GM21381 (cell line): Measurements from ENCODE around the gene TMCC3.

Source experiments
- ATAC-seq: cut with Tn5 transposase; IDR thresholded peaks from one replicate; pipeline ENCODE4 v1.9.1; 2021; ENCODE audit warnings: mild to moderate bottlenecking, moderate library complexity; ENCODE audit not compliant: unreplicated experiment

The TMCC3 gene

DNA sequence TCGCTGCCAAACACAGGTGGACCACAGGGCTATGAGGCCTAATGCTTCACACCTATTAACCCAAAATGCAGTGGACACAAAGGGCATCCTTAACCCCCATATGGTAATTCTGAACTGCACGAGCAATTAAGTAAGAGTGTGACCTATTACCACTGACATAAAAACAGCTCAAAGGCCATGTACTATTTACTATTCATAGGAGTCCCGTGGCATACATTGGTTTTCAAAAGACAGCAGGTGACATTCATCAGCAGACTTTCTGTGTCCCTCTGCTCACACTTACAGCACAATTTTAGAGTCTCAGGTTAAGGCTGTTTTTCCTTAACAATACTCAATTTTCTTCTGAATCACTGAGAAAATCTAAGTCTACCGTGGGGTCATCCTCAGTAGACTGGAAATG, 23.1 kb upstream of the TMCC3 start:
- no peak for ATAC-seq

DNA sequence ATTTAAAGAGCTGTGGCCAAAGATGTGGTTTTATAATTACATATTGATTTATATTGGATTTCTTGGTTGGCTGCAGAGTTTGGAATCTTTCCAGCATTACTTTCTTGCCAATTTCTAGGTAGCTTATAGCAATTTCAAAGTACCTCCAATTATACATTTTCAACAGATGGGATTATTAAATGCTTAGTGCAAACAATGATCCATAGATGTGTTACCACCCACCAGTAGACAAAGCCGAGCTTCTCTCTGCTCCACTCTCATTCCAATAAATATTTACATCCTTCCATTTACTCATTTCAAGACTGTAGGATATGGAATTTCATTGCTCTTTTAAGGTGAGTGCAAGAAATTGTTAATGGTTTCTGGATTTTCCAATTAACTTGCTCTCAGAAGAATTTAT, 21.6 kb upstream of the TMCC3 start:
- no peak for ATAC-seq

DNA sequence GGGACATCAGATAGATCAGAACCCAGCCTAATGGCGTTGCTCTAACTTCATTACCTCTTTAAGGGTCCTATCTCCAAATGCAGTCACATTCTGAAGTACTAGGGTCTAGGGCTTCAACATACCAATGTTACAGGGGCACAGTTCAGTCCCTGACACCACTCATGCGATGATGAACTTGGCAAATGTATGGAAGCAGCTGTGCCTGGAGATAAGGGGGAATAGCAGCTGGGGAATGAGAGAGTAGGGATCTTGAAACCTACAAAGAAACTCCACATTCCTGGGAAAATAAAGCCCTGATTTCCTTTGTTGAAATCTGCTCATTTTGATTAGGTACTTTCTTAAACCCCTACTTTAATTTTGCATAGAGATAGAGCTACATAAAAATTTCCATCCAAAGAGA, 20.5 kb upstream of the TMCC3 start:
- ATAC-seq, result no peak

DNA sequence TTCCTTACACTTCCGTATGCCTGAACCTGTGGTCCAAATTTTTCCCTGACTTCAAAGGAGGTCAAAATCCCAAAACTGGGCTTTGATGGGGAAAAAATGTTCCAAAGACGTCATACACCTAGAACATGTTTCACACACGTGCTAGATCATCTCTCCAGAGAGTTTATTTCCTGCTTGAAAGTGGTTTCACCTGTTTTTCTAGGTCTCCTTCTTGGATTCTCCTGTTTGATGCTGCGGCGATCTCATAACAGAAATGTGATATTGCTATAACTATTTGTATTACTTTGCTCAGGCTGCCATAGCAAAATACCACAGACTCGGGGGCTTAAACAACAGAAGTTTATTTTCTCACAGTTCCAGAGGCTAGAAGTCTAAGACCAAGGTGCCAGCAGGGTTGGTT, 19.7 kb upstream of the TMCC3 start:
- no peak for ATAC-seq

DNA sequence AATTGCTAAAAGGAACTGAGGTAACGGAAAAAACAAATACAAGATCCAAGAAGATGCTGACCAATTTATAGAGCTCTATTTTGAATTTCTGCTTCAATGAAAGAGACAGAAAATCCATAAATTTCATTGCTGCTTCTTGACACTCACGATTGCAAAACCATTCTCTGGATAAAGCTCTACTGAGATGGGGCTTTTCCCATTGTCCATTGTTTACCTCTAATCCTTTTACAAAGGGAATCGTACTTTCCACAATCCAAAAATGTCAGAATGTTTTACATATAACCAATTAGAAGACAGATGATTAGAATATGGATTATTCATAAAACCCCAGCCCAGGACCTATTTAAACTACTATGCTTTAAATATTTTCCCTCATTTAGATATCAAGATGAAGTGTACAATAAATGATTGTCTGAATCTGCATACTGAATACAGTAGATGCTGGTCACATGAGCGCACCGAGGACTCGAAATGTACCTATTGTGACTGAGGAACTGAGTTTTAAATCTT, 16.7 kb upstream of the TMCC3 start:
- ATAC-seq, result no peak

DNA sequence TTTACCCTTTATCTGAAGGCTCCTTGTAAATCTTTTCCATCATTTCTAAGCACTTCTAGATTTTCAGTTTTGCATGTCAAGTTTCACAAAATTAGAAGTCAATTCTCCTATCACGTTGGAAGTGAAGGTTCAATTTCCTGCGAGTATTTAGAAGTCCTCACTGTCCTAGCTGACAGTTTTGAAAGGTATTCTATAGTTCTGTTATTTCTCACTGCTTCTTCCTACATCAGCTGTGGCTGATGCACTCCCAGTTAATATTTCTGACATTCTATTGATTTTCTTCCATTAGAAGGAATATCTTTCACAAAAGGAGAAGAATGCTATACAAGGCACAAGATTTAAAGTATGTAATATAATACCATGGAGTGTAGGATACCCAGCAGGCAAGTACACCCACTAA, 15.8 kb upstream of the TMCC3 start:
- no peak for ATAC-seq

DNA sequence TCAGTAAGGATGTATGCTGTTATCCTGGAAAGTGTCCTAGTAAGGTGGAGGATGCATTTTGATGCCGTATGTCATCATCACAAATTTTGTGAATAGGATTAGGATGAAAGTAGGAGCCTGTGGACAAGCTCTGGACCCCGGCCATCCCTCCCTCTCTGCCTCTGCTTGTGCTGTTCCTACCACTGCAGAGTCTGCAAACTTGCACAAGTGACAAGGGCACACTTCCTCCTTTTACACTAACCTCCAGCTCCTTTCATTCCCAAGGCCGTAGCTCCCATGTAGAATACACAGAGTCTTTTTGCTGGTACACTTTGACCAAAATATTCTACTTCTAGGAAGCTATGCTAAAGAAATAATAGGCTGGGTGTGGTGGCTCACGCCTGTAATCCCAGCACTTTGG, 13.3 kb upstream of the TMCC3 start:
- no peak for ATAC-seq

DNA sequence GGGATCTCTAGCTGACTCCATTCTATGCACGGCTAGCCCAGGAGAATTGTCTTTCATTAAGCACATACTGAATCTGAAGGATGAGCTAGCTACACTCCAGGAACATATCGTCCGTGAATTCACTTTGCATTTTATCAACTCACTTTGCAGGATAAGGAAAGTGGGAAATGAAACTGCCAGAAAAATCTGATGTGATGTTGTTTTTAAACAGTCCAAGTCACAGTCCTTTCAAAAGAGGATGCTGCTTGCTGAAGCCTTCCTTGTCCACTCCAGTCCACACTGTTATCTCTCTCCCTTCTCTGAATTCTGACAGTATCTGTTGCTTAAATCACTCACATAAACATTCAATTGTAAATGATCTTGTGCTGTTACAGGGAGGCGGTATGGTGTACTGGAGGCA, 12.7 kb upstream of the TMCC3 start:
- ATAC-seq, result no peak

DNA sequence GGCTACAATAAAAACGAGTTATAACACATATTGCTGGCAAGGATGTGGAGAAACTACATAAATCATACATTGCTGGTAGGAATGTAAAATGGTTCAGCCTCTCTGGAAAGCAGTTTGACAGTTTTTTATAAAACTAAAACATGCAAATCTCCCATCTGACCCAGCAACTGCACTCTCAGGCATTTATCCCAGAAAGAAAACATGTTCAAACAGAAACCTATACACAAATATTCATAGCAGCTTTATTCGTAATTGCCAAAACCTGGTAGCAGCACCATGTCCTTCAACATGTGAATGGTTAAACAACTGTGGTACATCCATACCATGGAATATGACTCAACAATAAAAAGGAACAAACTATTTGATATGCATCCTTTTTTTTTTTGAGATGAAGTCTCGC, 10.1 kb upstream of the TMCC3 start:
- ATAC-seq, result no peak

DNA sequence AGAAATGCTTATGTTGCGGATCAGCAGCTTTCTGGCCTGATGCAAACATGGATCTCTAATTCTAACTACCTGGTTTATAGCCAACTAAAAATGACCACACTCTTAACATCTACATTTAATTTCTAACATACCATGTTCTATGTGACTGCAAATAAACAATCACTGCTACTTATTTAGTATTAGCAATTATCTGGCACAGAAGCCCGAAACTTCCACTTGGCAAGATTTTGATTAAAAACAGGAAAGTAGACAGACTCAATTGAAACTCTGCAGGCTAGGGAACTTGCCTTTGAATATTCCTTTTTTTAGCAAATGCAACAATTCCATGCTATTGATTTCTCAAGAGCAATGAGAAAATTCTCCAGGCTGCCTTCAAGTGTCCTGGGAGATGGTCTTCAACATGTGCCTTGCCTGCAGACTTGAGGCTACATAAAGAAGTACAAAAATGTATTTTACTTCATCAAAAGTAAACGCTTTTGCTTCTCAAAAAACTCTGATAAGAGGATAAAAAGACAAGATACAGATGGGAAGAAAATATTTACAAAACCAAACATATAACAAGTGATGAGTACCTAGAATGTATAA, 9.1 kb upstream of the TMCC3 start:
- ATAC-seq, result no peak

DNA sequence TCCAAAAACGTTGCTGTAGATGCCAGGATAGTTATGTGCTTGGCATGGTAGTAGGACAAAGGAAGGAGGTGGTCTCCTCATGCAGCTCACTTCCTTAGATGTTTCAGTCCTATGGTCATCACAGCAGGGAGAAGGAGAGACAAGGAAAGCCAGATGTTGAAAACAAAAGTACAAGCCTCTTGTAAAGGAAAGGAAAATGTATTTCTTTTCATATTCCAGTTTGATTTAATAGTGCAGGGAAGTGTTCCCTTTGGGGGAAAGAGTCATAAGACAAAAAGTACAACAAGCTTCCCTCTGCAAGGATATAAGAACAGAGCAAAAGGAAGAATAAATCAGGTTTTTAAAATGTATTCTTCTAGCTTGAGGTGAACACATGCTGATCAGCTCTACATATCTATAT, 8.6 kb upstream of the TMCC3 start:
- ATAC-seq, result no peak

DNA sequence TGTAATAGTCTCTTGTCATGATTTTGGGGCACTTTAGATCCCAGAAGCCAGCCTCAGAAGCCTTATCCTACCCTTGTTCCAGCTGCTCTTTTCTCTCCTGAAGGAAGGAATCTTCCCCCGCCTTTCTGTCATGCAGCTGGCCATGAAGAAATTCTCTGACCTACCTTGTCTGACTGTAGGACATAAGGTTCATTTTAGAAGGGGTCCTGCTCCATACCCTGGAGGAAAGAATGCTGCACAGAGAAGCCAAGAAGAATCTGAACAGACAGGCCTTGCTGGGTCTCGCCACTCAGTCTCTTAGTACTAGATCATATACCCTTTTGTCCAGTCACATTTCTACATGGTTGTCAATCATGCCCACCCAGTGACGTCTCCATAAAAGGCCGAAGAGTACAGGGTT, 6.2 kb upstream of the TMCC3 start:
- ATAC-seq, result no peak

DNA sequence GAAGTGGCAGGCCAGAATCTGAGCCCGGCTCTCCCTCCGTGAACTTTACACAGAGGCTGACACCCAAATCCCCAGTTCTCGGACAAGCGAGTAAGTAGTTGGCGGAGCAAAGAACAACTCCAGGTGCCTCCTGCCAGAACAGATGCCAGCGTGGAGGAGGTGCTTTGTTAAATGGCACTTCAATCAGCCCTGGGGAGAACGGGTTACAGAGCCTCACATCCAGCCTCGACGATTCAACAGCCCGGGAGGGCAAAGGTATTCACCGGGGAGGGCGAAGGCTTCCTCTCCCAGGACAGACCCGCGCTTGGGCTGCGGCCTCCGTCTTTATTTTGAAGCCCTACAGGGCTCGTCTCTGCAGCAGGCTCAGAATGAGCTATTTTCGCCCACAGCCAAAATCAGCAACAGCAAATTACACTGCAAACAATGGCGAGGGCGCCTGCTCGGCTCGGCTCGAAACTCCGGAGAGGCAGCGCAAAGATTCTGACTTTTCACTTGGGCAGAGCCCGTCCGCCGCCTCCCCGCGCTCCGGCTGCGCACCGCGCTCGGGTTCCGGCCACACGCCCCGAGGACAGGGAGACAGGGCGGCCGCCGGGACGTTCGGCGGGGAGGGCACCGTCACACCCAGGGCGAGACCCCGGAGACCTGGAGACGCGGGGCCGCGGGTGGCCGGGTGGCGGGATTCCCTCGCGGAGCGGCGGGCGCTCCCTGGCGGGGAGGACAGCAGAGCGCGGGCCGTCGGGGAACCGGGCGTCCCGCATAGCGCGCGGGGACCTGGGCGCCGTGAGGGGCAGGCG, 811 bp downstream of the TMCC3 start:
- peak; percentile 48 for ATAC-seq

DNA sequence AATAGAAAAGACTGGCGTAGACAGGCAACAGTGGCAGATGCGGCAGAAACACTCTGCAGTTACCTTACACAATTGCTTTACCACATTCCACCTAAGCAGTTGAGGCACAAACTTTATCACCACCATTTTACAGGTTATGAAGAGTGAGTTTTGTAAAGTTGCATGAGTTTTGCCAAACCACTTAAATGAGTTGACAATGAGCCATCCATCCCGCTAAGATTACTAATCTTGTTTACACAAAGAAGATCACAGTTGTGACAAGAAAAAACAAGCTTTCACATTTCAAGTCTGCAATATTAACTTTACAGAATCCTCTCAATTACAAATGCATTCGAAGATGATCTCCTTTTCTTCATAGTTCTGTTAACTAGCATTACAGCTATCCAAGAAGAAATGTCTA, 1.8 kb downstream of the TMCC3 start:
- no peak for ATAC-seq

DNA sequence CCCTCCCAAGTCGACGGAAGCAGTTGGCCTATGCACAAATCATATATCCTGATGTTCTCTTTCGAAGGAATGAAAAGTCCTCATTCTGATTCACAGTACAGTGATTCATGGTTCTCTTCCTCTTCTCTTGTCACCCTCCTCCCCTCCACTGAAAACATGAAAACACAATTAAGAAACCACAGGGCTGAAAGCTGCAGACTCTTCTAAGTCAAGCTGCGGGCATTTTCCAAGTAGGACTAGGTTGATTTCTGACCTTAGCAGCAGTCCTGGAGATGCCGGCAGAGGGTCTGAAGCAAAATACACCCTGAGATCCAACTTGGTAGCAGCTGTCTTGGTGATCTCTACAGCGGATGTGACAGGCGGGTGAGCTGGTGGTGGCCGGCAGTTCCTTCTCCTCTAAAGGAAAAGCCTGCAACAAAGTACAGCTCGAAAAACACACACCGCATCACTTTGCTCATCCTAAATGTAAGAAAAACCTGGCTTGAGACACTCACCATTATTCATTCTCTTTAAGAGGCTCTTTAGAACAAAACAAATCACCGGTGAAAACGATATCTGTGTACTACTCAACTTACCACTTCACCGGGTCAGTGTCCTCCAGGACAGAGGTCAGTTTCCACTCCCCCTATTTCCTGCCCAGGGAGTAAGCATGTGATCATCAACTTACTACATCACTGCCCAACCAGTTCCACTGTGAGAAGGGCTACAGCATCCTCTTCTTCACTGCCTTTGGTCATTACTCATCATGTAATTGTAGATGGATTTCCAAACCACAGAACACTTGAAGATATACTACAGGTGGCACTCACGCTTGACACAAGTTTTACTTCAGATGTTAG, 6.0 kb downstream of the TMCC3 start:
- peak; percentile 44 for ATAC-seq

DNA sequence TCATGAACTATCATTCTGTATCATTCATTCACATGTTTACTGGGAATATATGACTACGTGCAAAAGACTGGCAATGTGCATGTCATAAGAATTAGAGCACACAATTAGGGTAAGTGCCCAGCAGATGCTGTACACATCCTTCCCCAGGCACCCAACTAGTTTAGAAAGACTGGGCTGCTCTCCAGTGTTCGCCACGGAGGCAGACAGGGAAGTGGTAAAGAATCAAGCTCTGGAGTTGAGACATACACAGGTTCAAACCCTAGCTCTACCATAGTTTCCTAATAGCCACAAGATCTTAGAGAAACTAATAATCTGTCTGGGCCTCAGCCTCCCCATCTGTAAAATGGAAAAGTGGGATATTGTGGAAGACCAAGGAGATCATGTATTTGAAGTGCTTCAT, 6.8 kb downstream of the TMCC3 start:
- ATAC-seq, result no peak

DNA sequence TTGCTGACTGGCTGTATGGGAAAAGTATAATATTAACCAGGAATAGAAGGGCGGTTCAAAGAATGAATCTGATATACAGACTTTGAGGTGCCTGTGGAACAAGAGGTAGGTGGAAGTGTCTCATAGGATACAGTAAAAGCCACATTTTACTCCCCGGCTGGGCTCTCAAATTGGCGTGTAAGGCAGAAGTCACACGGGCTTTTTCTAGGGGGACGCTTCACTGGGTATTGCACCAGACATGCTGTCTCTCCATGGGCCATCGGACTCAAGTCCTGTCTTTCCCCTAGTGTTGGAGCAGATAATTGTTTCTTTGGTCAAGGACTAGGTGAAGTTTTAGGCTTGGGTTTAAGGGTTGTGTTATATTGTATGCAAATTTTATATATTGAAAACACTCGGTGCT, 9.1 kb downstream of the TMCC3 start:
- no peak for ATAC-seq

DNA sequence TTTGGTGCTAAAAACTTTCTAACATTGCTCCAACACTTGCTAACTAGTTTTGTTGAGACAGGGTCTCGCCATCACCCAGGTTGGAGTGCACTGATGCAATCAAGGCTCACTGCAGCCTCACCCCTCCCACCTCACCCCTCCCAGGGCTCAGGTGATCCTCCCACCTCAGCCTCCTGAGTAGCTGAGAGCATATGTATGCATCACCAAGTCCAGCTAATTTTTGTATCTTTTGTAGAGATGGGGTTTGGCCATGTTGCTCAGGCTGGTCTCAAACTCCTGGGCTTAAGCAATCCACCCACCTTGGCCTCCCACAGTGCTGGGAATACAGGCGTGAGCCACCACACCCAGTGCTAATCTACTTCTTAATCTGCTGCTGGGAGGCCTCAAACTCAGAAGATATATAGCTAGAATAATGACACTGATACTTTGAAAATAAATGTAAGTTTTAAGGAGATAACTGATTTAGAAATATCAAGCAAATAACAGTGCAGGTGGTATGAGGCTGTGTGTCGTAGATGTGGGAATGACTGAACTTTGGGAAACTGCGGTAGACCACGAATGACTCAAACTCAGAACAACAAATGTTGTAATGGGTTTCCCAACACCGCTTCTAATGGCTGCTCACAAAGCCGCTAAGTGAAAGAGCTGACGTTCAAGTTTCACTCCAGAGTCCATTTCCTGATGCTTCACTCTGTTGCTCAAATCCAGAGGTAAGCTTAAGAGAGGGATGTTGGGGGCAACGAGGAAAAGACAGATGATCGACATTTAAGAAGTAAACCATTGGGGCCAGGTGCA, 10.0 kb downstream of the TMCC3 start:
- peak; percentile 65 for ATAC-seq

DNA sequence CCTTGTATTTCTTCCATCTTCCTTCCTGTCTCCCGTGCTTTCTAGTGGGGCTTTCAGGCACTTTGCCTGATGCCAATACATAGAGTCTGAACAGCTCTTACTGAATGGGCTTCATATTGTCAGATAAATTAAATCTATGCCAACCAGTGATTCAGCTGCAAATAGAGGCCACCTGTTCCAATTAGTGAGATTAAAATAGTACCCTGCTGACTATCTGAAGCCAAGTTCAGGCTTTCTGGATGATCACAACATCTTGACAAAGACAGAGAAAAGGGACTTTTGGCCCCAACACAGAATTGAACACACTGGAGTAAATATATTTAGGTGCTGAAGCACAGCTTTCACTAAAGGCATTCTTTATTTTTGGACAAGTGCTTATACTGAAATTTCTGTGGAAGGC, 11.8 kb downstream of the TMCC3 start:
- no peak for ATAC-seq

DNA sequence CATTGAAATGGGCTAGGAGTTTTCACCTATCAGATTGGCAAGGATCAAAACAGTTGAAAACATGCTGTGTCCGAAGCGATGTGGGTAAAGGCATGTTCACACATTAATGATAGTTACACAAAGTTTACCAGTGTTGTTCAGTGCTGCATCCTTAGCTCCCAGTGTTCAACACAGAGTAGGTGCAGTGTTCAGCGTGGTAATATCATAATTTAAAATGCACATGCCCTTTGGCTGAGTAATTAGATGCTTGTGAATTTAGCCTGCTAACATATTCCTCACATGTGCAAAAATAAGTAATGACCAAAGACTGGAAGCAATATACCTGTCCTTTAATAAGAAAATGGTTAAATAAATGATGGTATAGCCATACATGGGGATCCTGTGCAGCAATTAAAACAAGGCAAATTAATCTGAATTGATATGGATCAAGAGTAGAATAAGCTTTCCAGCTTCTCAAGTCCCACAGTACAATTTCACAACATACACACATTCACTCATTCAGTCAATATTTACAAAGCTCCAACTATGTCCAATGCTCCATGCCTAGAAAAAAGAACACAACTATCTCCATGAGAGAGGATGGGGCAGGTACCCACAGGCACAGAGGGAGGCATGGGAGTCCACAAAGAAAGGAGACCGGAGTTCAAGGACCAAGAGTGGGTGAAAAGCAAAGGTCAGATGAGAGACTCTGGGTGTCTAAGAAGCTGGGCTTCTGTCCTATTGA, 12.8 kb downstream of the TMCC3 start:
- ATAC-seq, result no peak
